ENCODE data around the gene MTAP. TPM values are rescaled to one million over a fixed set of nuclear protein-coding genes. Genes with fewer than 3 reads are reported as not detected.

Gene MTAP
- total RNA-seq, 4 donors from 2014 or later: 20.4 to 50.2 (median 30.4) TPM

DNA sequence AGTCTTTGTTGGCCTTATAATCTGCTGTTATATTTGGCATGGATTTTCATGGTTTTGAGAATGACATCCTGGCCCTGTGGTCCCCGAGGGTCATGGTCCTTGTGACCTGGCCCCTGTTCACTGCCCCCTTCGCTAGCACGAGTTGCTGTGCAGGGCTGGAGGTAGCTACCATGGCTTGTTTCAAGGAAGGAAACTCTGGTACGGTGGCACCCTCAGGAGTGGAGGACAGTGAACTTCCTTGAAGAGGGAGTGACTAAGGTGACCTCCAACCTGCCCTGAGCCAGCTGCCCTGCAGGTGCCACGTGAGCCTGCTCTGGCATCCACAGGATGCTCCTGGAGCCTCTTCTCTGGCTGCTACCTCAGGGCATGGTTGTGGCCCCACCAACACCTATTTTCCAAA lies 62.1 kb downstream of the MTAP start:
- DNase-seq (ENCODE audit: low spot score in 2 of 2): no peak
- no peaks in the 10 kb centered on the region for H3K27me3 ChIP-seq
- no peak overlapping the region for H3K4me3 ChIP-seq
- no peak overlapping the region for H3K27ac ChIP-seq
- H3K4me1 ChIP-seq: no peaks in the 10 kb centered on the region
- peaks cover 0 to 6% (median 0%) of the 10 kb centered on the region in 4 donors for H3K9me3 ChIP-seq
- TF ChIP-seq POLR2A (IDR thresholded peaks at IDR 0.05): no peak
- no peak for TF ChIP-seq EP300 (IDR thresholded peaks at IDR 0.05)
- TF ChIP-seq CTCF (IDR thresholded peaks at IDR 0.05): no peak
- WGBS, 2 donors: 87 to 89% methylated on average over 5 of the region's 5 CpGs
- peaks cover 0 to 80% (median 0%) of the 10 kb centered on the region in 3 donors for H3K36me3 ChIP-seq

DNA sequence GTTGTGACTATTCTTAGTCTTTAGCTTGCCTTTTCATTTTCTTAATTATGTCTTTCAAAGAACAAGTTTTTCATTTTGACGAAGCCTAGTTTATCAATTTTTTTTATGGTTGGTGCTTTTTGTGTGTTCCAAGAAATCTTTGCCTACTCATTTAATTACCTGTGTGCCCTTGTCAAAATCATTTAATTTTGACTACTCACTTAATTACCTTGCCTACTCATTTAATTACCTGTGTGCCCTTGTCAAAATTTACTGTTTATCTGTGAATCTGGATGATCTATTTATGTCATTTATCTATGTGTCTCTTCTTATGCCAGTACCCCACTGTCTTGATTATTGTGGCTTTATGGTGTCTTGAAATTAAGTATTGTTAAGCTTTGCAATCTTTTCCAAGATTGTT lies 63.9 kb downstream of the MTAP start:
- no peak overlapping the region for H3K27ac ChIP-seq
- no peak for TF ChIP-seq EP300 (IDR thresholded peaks at IDR 0.05)
- TF ChIP-seq CTCF (IDR thresholded peaks at IDR 0.05): no peak
- TF ChIP-seq POLR2A (IDR thresholded peaks at IDR 0.05): no peak
- DNase-seq (ENCODE audit: low spot score in 2 of 2): no peak
- no peaks in the 10 kb centered on the region for H3K4me1 ChIP-seq
- peaks cover 0 to 6% (median 0%) of the 10 kb centered on the region in 4 donors for H3K9me3 ChIP-seq
- H3K4me3 ChIP-seq: no peak overlapping the region
- WGBS, 2 donors: 94 to 97% methylated on average over 1 of the region's 1 CpG
- H3K36me3 ChIP-seq: peaks cover 0 to 73% (median 0%) of the 10 kb centered on the region in 3 donors
- no peaks in the 10 kb centered on the region for H3K27me3 ChIP-seq

- no peaks in the 10 kb centered on the region for H3K27me3 ChIP-seq
- WGBS, 2 donors: 93 to 97% methylated on average over 3 of the region's 3 CpGs
- peaks cover 0 to 17% (median 0%) of the 10 kb centered on the region in 4 donors for H3K9me3 ChIP-seq
- H3K27ac ChIP-seq: no peak overlapping the region
- no peak for TF ChIP-seq CTCF (IDR thresholded peaks at IDR 0.05)
- TF ChIP-seq POLR2A (IDR thresholded peaks at IDR 0.05): no peak
- TF ChIP-seq EP300 (IDR thresholded peaks at IDR 0.05): no peak
- H3K4me1 ChIP-seq: no peaks in the 10 kb centered on the region
- no peak for DNase-seq (ENCODE audit: low spot score in 2 of 2)
- no peak overlapping the region for H3K4me3 ChIP-seq
- H3K36me3 ChIP-seq: peaks cover 0 to 60% (median 0%) of the 10 kb centered on the region in 3 donors
These were observed 69.0 kb downstream of the MTAP start for GRCh38 chr9:21871256-21871975.

DNA sequence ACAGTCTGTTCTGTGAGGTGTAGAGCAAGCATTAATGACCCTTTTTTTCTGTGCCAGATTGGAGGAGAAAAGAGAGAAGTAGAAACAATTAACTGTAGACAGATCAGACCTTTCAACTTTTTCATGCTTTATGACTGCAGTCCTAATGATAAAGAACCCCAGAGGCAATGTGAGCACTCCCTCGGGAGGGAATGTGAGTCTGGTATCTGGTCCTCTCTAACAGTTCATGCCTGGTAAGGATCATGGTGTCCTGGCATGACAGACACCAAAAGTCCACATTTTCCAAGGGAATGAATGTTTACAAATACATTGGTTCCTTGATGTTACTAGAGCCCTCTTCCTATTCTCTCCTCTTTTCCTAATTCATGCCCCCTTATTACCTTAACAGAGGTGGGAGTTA lies 70.3 kb downstream of the MTAP start:
- Histone ChIP-seq H3K27me3 (no peaks in the 10 kb centered on the region), H3K36me3 (peaks cover 0 to 70% (median 0%) of the 10 kb centered on the region in 3 donors), H3K9me3 (peaks cover 0 to 23% (median 0%) of the 10 kb centered on the region in 4 donors), H3K27ac (no peak overlapping the region), H3K4me3 (no peak overlapping the region), H3K4me1 (no peaks in the 10 kb centered on the region)
- TF ChIP-seq EP300 (IDR thresholded peaks at IDR 0.05) (no peak), CTCF (IDR thresholded peaks at IDR 0.05) (no peak), POLR2A (IDR thresholded peaks at IDR 0.05) (no peak)
- DNase-seq (ENCODE audit: low spot score in 2 of 2): no peak
- 46 to 52% methylated on average over 1 of the region's 1 CpG for WGBS, 2 donors

GRCh38 chr9:21873540-21874221 lies 71.2 kb downstream of the MTAP start:
- Histone ChIP-seq H3K4me3 (no peak overlapping the region), H3K27ac (no peak overlapping the region), H3K9me3 (peaks cover 0 to 32% (median 0%) of the 10 kb centered on the region in 4 donors), H3K4me1 (no peaks in the 10 kb centered on the region), H3K27me3 (no peaks in the 10 kb centered on the region), H3K36me3 (peaks cover 0 to 75% (median 0%) of the 10 kb centered on the region in 3 donors)
- no peak for DNase-seq (ENCODE audit: low spot score in 2 of 2)
- TF ChIP-seq POLR2A (IDR thresholded peaks at IDR 0.05): no peak
- TF ChIP-seq CTCF (IDR thresholded peaks at IDR 0.05): no peak
- no peak for TF ChIP-seq EP300 (IDR thresholded peaks at IDR 0.05)
- WGBS, 2 donors: 66% methylated on average over 6 of the region's 6 CpGs
